Esophagus muscularis mucosa (tissue), 3 donors: ENCODE results near the gene TBC1D22A.

Source experiments
- CTCF ChIP-seq, 3 experiments: fragments of 200-600 bp in 2 of 3; fragments of 450-650 bp in 1 of 3; sonication (generic) in 2 of 3; IDR thresholded peaks; one replicate each; pipeline ENCODE4 v1.5.1; 2017 to 2019; ENCODE audit warnings: antibody characterized with exemption in 3 of 3, mild to moderate bottlenecking in 2 of 3, moderate library complexity in 1 of 3
- POLR2A ChIP-seq: fragments of 450-650 bp; IDR thresholded peaks from one replicate; pipeline ENCODE4 v1.6.1; 2017; ENCODE audit warnings: antibody characterized with exemption, moderate library complexity, mild to moderate bottlenecking, low read depth

- TF ChIP-seq CTCF (IDR thresholded peaks at IDR 0.05) (no peak), POLR2A (no peak)
Measured at GRCh38 chr22:46774980-46775849, 12.8 kb downstream of the TBC1D22A start.
